Loucy (cell line): Measurements from ENCODE around the gene DNAL4.

Source experiments
- H2AFZ ChIP-seq: fragments of 200-600 bp; sonication (generic); 2 replicates; pipeline ENCODE4 v1.6.0; 2016; ENCODE audit warnings: antibody characterized with exemption, mild to moderate bottlenecking, low read length, moderate library complexity
- H3F3A ChIP-seq: fragments of 200-600 bp; 2 replicates; pipeline ENCODE4 v1.6.0; 2016; ENCODE audit warnings: antibody characterized with exemption, low read depth, mild to moderate bottlenecking
- H3K27me3 ChIP-seq: fragments of 200-600 bp; sonication (generic); 2 replicates; pipeline ENCODE4 v1.6.1; 2014; ENCODE audit warnings: low read length, mild to moderate bottlenecking; ENCODE audit not compliant: insufficient read depth, poor library complexity, severe bottlenecking
- H3K36me3 ChIP-seq: fragments of 200-600 bp; sonication (generic); 2 replicates; pipeline ENCODE4 v1.6.1; 2016; ENCODE audit warnings: low read length; ENCODE audit not compliant: insufficient read depth
- H3K4me1 ChIP-seq: fragments of 200-600 bp; sonication (generic); 2 replicates; pipeline ENCODE4 v1.5.1; 2014; ENCODE audit warnings: low read length, mild to moderate bottlenecking; ENCODE audit not compliant: insufficient read depth, poor library complexity, severe bottlenecking
- H3K4me2 ChIP-seq: fragments of 200-600 bp; sonication (generic); 2 replicates; pipeline ENCODE4 v1.6.0; 2014; ENCODE audit warnings: antibody characterized with exemption, low read length, low read depth, mild to moderate bottlenecking; ENCODE audit not compliant: poor library complexity, severe bottlenecking
- H3K4me3 ChIP-seq: fragments of 200-600 bp; sonication (generic); 2 replicates; pipeline ENCODE4 v1.5.1; 2014; ENCODE audit warnings: low read length, mild to moderate bottlenecking, mixed read lengths; ENCODE audit not compliant: poor library complexity, severe bottlenecking
- H3K79me2 ChIP-seq: fragments of 200-600 bp; sonication (generic); 2 replicates; pipeline ENCODE4 v1.6.1; 2014; ENCODE audit warnings: low read length; ENCODE audit not compliant: insufficient read depth
- H3K9ac ChIP-seq: fragments of 200-600 bp; sonication (generic); 2 replicates; pipeline ENCODE4 v1.6.0; 2014; ENCODE audit warnings: mild to moderate bottlenecking, low read depth, low read length, moderate library complexity; ENCODE audit not compliant: poor library complexity, severe bottlenecking
- H3K9me2 ChIP-seq: fragments of 200-600 bp; sonication (generic); replicated peaks from 2 replicates; pipeline ENCODE4 v1.6.1; 2016; ENCODE audit warnings: low read depth, low read length, mixed read lengths
- H3K9me3 ChIP-seq: fragments of 200-600 bp; sonication (generic); 2 replicates; pipeline ENCODE4 v1.6.1; 2014; ENCODE audit warnings: mild to moderate bottlenecking, antibody characterized with exemption, low read length, low read depth; ENCODE audit not compliant: insufficient read depth
- H4K20me1 ChIP-seq: fragments of 200-600 bp; sonication (generic); 2 replicates; pipeline ENCODE4 v1.6.0; 2014; ENCODE audit warnings: antibody characterized with exemption, low read length, mild to moderate bottlenecking; ENCODE audit not compliant: insufficient read depth, poor library complexity, severe bottlenecking
- CTCF ChIP-seq: fragments of 200-600 bp; sonication (generic); conservative IDR thresholded peaks from 2 replicates; pipeline ENCODE4 v1.5.1; 2014; ENCODE audit warnings: mild to moderate bottlenecking, antibody characterized with exemption, low read length
- EZH2phosphoT487 ChIP-seq: fragments of 200-600 bp; IDR thresholded peaks from 2 replicates; pipeline ENCODE4 v1.6.1; 2018; ENCODE audit warnings: antibody characterized with exemption, mild to moderate bottlenecking, moderate library complexity, borderline replicate concordance

The DNAL4 gene

GRCh38 chr22:38796262-38796957 lies 2.5 kb upstream of the DNAL4 start:
- no peaks in the 10 kb centered on the region for H3K9me2 ChIP-seq
- H3K4me3 ChIP-seq: no peak overlapping the region
- no peaks in the 10 kb centered on the region for H3K9me3 ChIP-seq
- H3K79me2 ChIP-seq: no peaks in the 10 kb centered on the region
- no peak overlapping the region for H3K4me2 ChIP-seq
- H3K4me1 ChIP-seq: peaks cover 12% of the 10 kb centered on the region
- H3F3A ChIP-seq: no peaks in the 10 kb centered on the region
- H3K36me3 ChIP-seq: no peaks in the 10 kb centered on the region
- H3K9ac ChIP-seq: no peak overlapping the region
- H2AFZ ChIP-seq: no peak overlapping the region
- TF ChIP-seq EZH2phosphoT487 (no peak), CTCF (no peak)
- H3K27me3 ChIP-seq: peaks cover 7% of the 10 kb centered on the region
- H4K20me1 ChIP-seq: no peaks in the 10 kb centered on the region

- H3K4me3 ChIP-seq: no peak overlapping the region
- no peaks in the 10 kb centered on the region for H4K20me1 ChIP-seq
- H2AFZ ChIP-seq: no peak overlapping the region
- no peaks in the 10 kb centered on the region for H3K36me3 ChIP-seq
- H3K4me2 ChIP-seq: no peak overlapping the region
- H3K79me2 ChIP-seq: no peaks in the 10 kb centered on the region
- peaks cover 7% of the 10 kb centered on the region for H3K27me3 ChIP-seq
- no peaks in the 10 kb centered on the region for H3K9me3 ChIP-seq
- no peak overlapping the region for H3K9ac ChIP-seq
- H3K4me1 ChIP-seq: peaks cover 12% of the 10 kb centered on the region
- H3F3A ChIP-seq: no peaks in the 10 kb centered on the region
- no peaks in the 10 kb centered on the region for H3K9me2 ChIP-seq
- TF ChIP-seq EZH2phosphoT487: no peak
- no peak for TF ChIP-seq CTCF
Observed at GRCh38 chr22:38795569-38795968, 1.6 kb upstream of the DNAL4 start.

GRCh38 chr22:38793317-38793716 lies 626 bp downstream of the DNAL4 start:
- H3K4me3 ChIP-seq: peak overlapping the region; percentile 81
- H3K4me1 ChIP-seq: peaks cover 12% of the 10 kb centered on the region
- peak overlapping the region; percentile 81 for H3K4me2 ChIP-seq
- peak overlapping the region; percentile 44 for H2AFZ ChIP-seq
- TF ChIP-seq CTCF (no peak), EZH2phosphoT487 (no peak)
- H3K36me3 ChIP-seq: no peaks in the 10 kb centered on the region
- no peaks in the 10 kb centered on the region for H4K20me1 ChIP-seq
- peak overlapping the region; percentile 71 for H3K9ac ChIP-seq
- H3F3A ChIP-seq: no peaks in the 10 kb centered on the region
- H3K9me2 ChIP-seq: no peaks in the 10 kb centered on the region
- no peaks in the 10 kb centered on the region for H3K9me3 ChIP-seq
- H3K79me2 ChIP-seq: no peaks in the 10 kb centered on the region
- H3K27me3 ChIP-seq: peaks cover 2% of the 10 kb centered on the region
